22Rv1 (cell line): ENCODE results near the gene LGI2.

ENCODE experiments used
- H3K27ac ChIP-seq: fragments of 450-650 bp; 2 replicates; pipeline ENCODE4 v1.5.1; 2017
- CTCF ChIP-seq: fragments of 450-650 bp; IDR thresholded peaks from 2 replicates; pipeline ENCODE4 v1.5.1; 2017; ENCODE audit warnings: mild to moderate bottlenecking
- ZFX ChIP-seq: fragments of 450-650 bp; IDR thresholded peaks from 2 replicates; pipeline ENCODE4 v1.6.1; 2017; ENCODE audit warnings: antibody characterized with exemption, borderline replicate concordance

LGI2 gene

GRCh38 chr4:25011135-25011866 is 19.4 kb downstream of the LGI2 start:
- no peak overlapping the region for H3K27ac ChIP-seq
- TF ChIP-seq CTCF: no peak
- no peak for TF ChIP-seq ZFX

- no peak overlapping the region for H3K27ac ChIP-seq
- TF ChIP-seq ZFX (no peak), CTCF (no peak)
Observed at GRCh38 chr4:25007598-25007997, 23.1 kb downstream of the LGI2 start.

- no peak for TF ChIP-seq ZFX
- no peak overlapping the region for H3K27ac ChIP-seq
Observed at GRCh38 chr4:25002681-25003080, 28.1 kb downstream of the LGI2 start.

GRCh38 chr4:25001509-25001908 is 29.2 kb downstream of the LGI2 start:
- H3K27ac ChIP-seq: no peak overlapping the region
- TF ChIP-seq CTCF (no peak), ZFX (no peak)

- no peak for TF ChIP-seq ZFX
- TF ChIP-seq CTCF: no peak
- H3K27ac ChIP-seq: no peak overlapping the region
Observed at GRCh38 chr4:25000639-25001038, 30.1 kb downstream of the LGI2 start.

- TF ChIP-seq CTCF (no peak), ZFX (no peak)
Observed at GRCh38 chr4:24999392-25000089, 31.2 kb downstream of the LGI2 start.

GRCh38 chr4:24995346-24995919 is 35.3 kb downstream of the LGI2 start:
- TF ChIP-seq CTCF (no peak), ZFX (no peak)
- H3K27ac ChIP-seq: no peak overlapping the region

More at GRCh38 chr4:24999392-25000089, 31.2 kb downstream of the LGI2 start:
- H3K27ac ChIP-seq: no peak overlapping the region
